SU-DHL-6 (cell line): ENCODE data around the gene YEATS4.

Source experiments
- H2AFZ ChIP-seq: fragments of 200-600 bp; sonication (generic); 2 replicates; pipeline ENCODE4 v1.6.1; 2014; ENCODE audit warnings: low read depth, mild to moderate bottlenecking, moderate library complexity, mixed read lengths, antibody characterized with exemption, low read length; ENCODE audit not compliant: severe bottlenecking
- H3F3A ChIP-seq: fragments of 200-600 bp; shearing (Covaris generic); 2 replicates; pipeline ENCODE4 v1.6.0; 2016; ENCODE audit warnings: antibody characterized with exemption, mild to moderate bottlenecking; ENCODE audit not compliant: insufficient read depth
- H3K27ac ChIP-seq: fragments of 200-600 bp; sonication (generic); 2 replicates; pipeline ENCODE4 v1.5.1; 2016; ENCODE audit warnings: low read depth, mild to moderate bottlenecking, low read length, moderate library complexity, mixed read lengths
- H3K27me3 ChIP-seq: fragments of 200-600 bp; sonication (generic), shearing (Covaris generic); 2 replicates; pipeline ENCODE4 v1.6.0; 2014; ENCODE audit warnings: mild to moderate bottlenecking, low read length
- H3K36me3 ChIP-seq: fragments of 200-600 bp; sonication (generic); 2 replicates; pipeline ENCODE4 v1.6.1; 2014; ENCODE audit warnings: mild to moderate bottlenecking, low read length, mixed read lengths
- H3K4me2 ChIP-seq: fragments of 300-600, 200-600 bp; shearing (Covaris generic), sonication (generic); 2 replicates; pipeline ENCODE4 v1.6.0; 2014; ENCODE audit warnings: low read length, low read depth, mild to moderate bottlenecking; ENCODE audit not compliant: poor library complexity, severe bottlenecking
- H3K4me3 ChIP-seq: fragments of 200-600 bp; sonication (generic); 2 replicates; pipeline ENCODE4 v1.5.1; 2014; ENCODE audit warnings: antibody characterized with exemption, low read length, mild to moderate bottlenecking, mixed read lengths; ENCODE audit not compliant: insufficient read depth, poor library complexity, severe bottlenecking
- H3K79me2 ChIP-seq: fragments of 200-600 bp; sonication (generic); 2 replicates; pipeline ENCODE4 v1.6.1; 2014; ENCODE audit warnings: mild to moderate bottlenecking, low read length, moderate library complexity; ENCODE audit not compliant: insufficient read depth
- H3K9ac ChIP-seq: fragments of 200-600 bp; sonication (generic); 2 replicates; pipeline ENCODE4 v1.7.0; 2014; ENCODE audit warnings: mild to moderate bottlenecking, low read length
- H3K9me2 ChIP-seq: fragments of 200-600 bp; sonication (generic); replicated peaks from 2 replicates; pipeline ENCODE4 v1.6.1; 2014; ENCODE audit warnings: low read length; ENCODE audit not compliant: insufficient read depth
- H3K9me3 ChIP-seq: fragments of 200-600 bp; sonication (generic); 2 replicates; pipeline ENCODE4 v1.6.1; 2014; ENCODE audit warnings: low read length, mixed read lengths; ENCODE audit not compliant: insufficient read depth
- H4K20me1 ChIP-seq: fragments of 200-600 bp; sonication (generic); 2 replicates; pipeline ENCODE4 v1.6.1; 2014; ENCODE audit warnings: low read depth, mild to moderate bottlenecking, antibody characterized with exemption, low read length, moderate library complexity, mixed read lengths
- EZH2phosphoT487 ChIP-seq: fragments of 200-600 bp; sonication (generic), shearing (Covaris generic); conservative IDR thresholded peaks from 2 replicates; pipeline ENCODE4 v1.6.1; 2018; ENCODE audit warnings: mild to moderate bottlenecking, antibody characterized with exemption, low read length, moderate library complexity, mixed read lengths
- TF ChIP-seq, protein P1 (sequence below): fragments of 200-600 bp; sonication (generic); IDR thresholded peaks from one replicate; pipeline ENCODE4 v1.5.1; 2017; ENCODE audit warnings: antibody characterized with exemption, mild to moderate bottlenecking, low read length, moderate library complexity; ENCODE audit not compliant: insufficient read depth, poor library complexity, severe bottlenecking

YEATS4 gene

DNA sequence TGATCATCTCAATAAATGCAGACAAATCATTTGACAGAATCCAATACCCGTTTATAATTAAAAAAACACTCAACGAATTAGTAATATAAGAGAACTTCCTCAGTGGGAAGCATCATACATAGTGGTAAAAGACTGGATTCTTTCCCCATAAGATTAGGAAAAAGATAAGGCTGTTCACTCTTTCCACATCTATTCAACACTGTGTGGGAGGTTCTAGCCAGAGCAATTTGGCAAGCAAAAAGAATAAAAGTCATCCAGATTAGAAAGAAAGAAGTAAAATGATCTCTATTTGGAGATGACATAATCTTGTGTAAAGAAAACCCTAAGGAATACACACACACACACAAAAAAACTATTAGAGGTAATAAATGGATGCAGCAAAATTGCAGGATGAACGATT lies 38.4 kb downstream of the YEATS4 start:
- Histone ChIP-seq H3K79me2 (no peaks in the 10 kb centered on the region), H3F3A (peaks cover 3% of the 10 kb centered on the region; the same call in 1 of the 2 replicates), H3K9ac (no peak overlapping the region), H3K27ac (no peak overlapping the region), H3K36me3 (peaks cover 18% of the 10 kb centered on the region; the same call in 1 of the 2 replicates), H3K4me2 (no peak overlapping the region), H2AFZ (no peak overlapping the region), H3K4me3 (no peak overlapping the region), H4K20me1 (no peaks in the 10 kb centered on the region), H3K9me3 (peaks cover 6% of the 10 kb centered on the region; the same call in 1 of the 2 replicates), H3K27me3 (no peaks in the 10 kb centered on the region), H3K9me2 (no peaks in the 10 kb centered on the region)
- TF ChIP-seq, protein P1, sequence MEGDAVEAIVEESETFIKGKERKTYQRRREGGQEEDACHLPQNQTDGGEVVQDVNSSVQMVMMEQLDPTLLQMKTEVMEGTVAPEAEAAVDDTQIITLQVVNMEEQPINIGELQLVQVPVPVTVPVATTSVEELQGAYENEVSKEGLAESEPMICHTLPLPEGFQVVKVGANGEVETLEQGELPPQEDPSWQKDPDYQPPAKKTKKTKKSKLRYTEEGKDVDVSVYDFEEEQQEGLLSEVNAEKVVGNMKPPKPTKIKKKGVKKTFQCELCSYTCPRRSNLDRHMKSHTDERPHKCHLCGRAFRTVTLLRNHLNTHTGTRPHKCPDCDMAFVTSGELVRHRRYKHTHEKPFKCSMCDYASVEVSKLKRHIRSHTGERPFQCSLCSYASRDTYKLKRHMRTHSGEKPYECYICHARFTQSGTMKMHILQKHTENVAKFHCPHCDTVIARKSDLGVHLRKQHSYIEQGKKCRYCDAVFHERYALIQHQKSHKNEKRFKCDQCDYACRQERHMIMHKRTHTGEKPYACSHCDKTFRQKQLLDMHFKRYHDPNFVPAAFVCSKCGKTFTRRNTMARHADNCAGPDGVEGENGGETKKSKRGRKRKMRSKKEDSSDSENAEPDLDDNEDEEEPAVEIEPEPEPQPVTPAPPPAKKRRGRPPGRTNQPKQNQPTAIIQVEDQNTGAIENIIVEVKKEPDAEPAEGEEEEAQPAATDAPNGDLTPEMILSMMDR, result no peak

DNA sequence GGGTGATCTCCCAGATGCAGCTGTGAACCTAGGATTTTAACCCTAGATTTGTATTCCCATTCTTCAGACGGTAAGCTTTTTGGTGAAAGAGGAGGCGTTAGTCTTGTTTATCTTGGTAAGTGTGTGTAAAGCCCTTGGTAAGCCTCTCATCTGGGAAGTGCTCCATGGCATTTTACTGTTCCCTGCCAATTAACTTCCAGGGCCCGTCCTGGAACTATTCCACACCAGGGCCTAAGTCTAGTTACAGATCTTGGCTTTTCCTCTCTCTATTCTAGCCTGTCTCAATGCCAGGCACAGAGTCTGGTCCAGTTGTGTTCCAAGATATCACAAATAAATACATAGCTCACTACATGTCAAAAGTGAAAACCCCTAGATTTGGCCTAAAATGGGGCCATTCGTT lies 42.4 kb downstream of the YEATS4 start:
- Histone ChIP-seq H3F3A (no peaks in the 10 kb centered on the region), H3K9me3 (peaks cover 2% of the 10 kb centered on the region; the same call in 1 of the 2 replicates)
- TF ChIP-seq EZH2phosphoT487, result no peak
- TF ChIP-seq, protein P1, result no peak

DNA sequence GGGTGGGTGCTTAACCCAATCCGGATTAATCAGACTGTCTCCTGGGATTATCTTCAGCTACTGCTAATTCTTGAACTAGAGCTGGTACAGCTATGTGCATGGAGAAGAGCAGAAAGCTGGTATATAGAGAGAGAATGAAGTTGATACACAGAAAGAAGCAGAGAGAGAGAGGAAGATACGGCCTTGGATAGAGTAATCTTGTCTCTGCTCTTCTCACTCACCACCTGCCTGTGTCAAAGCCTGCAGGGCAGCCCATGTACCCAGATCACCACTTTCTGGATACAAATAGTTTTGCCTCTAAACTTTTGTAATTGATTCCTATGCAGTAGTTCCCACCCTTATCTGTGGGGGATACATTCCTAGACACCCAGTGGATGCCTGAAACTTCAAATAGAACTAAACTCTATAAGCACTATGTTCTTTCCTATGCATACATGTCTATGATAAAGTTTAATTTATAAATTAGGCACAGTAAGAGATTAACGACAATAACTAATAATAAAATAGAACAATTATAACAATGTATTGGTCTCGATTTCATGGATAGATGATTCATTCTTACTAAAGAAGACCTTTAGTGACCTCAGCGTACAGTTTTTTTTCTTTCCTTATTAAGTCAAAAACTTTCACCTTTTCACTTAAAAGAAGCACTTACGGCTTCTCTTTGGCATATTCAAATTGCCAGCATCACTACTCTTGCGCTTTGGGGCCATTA lies 45.5 kb downstream of the YEATS4 start:
- no peaks in the 10 kb centered on the region for H3K36me3 ChIP-seq
- H3K9me3 ChIP-seq, result no peaks in the 10 kb centered on the region
- H4K20me1 ChIP-seq, result no peaks in the 10 kb centered on the region
- no peaks in the 10 kb centered on the region for H3K79me2 ChIP-seq
- no peak overlapping the region for H3K4me3 ChIP-seq
- H3K27ac ChIP-seq, result no peak overlapping the region
- TF ChIP-seq EZH2phosphoT487, result no peak
- TF ChIP-seq, protein P1, result no peak
- no peak overlapping the region for H3K9ac ChIP-seq
- no peaks in the 10 kb centered on the region for H3K27me3 ChIP-seq
- no peak overlapping the region for H2AFZ ChIP-seq
- no peaks in the 10 kb centered on the region for H3K9me2 ChIP-seq
- H3F3A ChIP-seq, result no peaks in the 10 kb centered on the region
- H3K4me2 ChIP-seq, result no peak overlapping the region

More for the DNA sequence above, 42.4 kb downstream of the YEATS4 start:
- Histone ChIP-seq H3K36me3 (peaks cover 3% of the 10 kb centered on the region; the same call in 1 of the 2 replicates), H3K27ac (no peak overlapping the region), H3K27me3 (no peaks in the 10 kb centered on the region), H3K4me3 (no peak overlapping the region), H4K20me1 (no peaks in the 10 kb centered on the region), H3K4me2 (no peak overlapping the region), H3K9me2 (no peaks in the 10 kb centered on the region), H3K79me2 (no peaks in the 10 kb centered on the region), H2AFZ (no peak overlapping the region), H3K9ac (no peak overlapping the region)
